ENCODE data around the gene AXIN2.
"Not testable (repeated sequence)": the region's sequence is repeated elsewhere in the genome, so short reads cannot be mapped to it uniquely, and the experiment has no call there.

AXIN2 gene

DNA sequence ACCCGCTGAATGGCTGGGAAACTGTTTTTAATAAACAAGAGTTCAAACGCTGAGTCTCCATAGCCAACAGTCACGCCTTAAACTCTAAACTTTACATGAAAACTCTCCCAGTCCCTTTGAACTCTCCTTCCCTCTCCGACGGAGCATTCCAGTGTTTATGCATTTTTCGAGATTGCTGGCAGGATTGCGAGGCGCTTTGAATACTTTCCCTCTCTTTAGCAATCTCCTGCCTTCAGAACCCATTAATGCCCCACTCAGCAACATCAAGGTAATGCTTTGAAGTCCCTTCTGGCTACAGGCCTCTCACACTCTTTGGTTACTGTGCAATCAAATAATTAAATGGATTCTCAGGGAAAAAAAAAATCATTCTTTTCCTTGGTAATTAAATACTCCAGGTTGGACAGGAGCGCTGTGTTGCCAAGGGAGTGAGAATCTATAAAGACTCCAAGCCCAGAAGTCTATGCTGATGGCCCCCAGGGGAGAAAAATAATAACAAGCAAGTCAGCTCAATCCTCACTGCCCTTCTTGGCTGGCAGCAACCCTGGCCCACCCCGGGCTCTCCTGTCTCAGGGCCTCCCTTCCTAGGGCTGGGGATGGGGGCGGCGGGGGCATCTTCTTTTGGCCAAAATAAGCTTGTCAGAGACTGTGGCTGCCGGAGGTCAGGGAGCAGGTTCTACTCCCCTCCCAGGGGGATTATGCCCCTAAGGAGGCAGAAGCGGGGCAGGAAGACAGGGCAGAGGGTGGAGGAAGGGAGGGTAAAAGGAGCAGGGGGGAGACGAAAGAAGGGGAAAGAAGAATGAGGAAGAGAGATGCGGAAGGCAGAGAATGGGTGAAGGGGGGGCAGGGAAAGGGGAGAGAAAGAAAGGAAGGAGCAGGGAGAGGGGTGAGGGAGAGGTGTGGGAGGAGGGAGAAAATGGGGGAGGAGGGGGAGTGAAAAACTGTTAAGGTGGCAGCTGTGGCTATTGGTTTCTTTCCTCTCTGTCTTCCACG, 45.2 kb downstream of the AXIN2 start:
- no peak for DNase-seq

GRCh38 chr17:65515512-65515911, 45.9 kb downstream of the AXIN2 start:
- DNase-seq = no peak

DNA sequence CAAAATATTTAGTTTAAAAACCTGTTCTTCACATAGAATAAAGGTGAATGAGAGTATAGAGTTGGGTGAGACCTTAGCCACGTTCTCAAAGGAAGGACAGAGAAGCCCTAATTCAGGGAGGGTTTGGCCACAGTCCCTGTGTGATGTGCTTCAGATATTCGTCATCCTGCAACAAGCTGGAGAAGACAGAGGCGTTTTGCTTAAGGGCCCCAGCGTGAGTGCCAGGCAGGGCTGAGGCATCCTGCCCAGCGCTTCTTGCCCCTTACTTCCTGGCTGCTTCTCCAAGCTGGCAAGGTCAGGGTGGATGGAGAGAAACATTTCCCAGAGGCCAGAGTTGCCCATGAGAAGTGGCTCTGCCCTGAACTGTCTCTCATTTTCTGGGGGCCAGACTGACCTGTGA, 46.9 kb downstream of the AXIN2 start:
- DNase-seq = no peak

GRCh38 chr17:65514082-65514481, 47.4 kb downstream of the AXIN2 start:
- no peak for DNase-seq

DNA sequence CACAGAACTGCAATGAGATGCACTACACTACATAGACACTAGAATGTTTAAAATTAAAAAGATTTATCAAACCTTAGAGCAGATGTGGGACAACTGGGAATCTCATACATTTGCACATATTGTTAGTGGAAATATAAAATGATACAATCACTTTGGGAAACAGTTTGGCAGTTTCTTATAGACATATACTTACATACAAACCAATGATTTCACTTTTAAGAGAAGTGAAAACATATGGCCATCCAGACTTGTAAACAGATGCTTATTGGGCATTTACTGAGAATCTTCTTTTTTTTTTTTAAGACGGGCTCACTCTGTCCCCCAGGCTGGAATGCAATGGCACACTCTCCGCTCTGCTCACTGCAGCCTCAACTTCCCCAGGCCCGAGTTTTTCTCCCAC, 50.1 kb downstream of the AXIN2 start:
- no peak for DNase-seq

- no peak for DNase-seq
These were observed 52.4 kb downstream of the AXIN2 start for GRCh38 chr17:65509032-65509431.

- DNase-seq = not testable (repeated sequence)
These were observed 56.8 kb downstream of the AXIN2 start for GRCh38 chr17:65504673-65505072.

DNA sequence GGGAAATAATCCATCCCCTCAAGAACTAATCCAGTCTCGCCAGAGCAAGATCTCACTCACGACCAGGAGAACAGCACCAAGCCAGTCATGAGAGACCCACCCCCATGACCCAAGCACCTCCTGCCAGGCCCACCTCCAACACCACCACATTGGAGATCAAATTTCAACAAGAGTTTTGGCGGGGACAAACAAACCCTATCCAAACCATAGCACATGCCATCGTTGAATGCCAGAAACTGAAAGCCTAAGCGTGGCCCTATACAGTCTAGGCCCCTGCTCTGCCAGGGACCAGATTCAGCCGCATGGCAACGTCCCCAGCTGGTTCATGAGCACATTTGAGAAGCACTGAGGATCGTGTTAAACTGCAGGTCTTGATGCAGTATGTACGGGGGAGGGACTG, 57.3 kb downstream of the AXIN2 start:
- no peak for DNase-seq

GRCh38 chr17:65503557-65503956, 57.9 kb downstream of the AXIN2 start:
- DNase-seq = no peak

GRCh38 chr17:65498816-65499215, 62.6 kb downstream of the AXIN2 start:
- DNase-seq = no peak

- DNase-seq = no peak
These were observed 64.6 kb downstream of the AXIN2 start for GRCh38 chr17:65496801-65497200.

GRCh38 chr17:65495122-65496055, 66.1 kb downstream of the AXIN2 start:
- peak; percentile 37 for DNase-seq

- no peak for DNase-seq
These were observed 71.9 kb downstream of the AXIN2 start for GRCh38 chr17:65489413-65490155.

DNA sequence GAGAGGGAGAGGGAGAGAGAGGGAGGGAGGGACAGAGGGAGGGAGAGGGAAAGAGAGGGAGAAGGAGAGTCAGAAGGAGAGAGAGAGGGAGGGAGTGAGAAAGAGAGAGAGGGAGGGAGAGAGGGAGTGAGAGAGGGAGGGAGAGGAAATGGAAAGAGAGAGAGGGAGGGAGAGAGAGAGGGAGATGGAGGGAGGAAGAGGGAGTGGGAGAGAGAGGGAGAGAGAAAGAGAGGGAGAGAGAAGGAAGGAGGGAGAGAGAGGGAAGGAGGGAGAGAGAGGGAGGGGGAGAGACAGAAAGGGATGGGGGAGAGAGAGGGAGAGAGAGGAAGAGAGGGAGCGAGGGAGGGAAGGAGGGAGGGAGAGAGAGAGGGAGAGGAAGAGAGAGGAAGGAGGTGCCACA, 72.8 kb downstream of the AXIN2 start:
- DNase-seq = no peak

DNA sequence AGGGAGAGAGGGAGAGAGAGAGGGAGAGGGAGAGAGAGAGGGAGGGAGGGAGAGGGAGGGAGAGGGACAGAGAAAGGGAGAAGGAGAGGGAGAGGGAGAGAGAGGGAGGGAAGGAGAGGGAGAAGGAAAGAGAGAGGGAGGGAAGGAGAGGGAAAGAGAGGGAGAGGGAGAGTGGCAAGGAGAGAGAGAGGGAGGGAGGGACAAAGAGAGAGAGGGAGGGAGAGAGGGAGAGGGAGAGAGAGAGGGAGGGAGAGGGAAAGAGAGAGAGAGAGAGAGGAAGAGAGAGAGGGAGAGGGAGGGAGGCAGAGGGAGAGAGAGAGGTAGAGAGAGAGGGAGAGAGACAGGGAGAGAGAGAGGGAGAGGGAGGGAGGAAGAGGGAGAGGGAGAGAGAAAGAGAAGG, 73.5 kb downstream of the AXIN2 start:
- DNase-seq = no peak

DNA sequence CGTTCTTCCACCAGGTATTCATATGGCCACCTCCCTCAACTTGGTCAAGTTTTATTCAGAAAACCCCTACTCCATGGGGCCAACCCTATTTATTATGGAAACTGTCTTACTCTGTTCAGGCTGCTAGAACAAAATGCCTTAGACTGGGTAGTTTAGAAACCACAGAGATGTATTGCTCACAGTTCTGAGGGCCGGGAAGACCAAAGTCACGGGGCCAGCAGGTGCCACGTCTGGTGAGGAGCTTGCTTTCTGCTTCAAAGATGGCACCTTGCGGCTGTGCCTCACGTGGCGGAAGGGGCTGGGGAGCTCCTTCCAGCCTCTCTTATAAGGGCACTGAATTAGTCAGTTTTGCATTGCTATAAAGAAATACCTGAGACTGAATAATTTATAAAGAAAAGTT, 74.3 kb downstream of the AXIN2 start:
- no peak for DNase-seq

DNA sequence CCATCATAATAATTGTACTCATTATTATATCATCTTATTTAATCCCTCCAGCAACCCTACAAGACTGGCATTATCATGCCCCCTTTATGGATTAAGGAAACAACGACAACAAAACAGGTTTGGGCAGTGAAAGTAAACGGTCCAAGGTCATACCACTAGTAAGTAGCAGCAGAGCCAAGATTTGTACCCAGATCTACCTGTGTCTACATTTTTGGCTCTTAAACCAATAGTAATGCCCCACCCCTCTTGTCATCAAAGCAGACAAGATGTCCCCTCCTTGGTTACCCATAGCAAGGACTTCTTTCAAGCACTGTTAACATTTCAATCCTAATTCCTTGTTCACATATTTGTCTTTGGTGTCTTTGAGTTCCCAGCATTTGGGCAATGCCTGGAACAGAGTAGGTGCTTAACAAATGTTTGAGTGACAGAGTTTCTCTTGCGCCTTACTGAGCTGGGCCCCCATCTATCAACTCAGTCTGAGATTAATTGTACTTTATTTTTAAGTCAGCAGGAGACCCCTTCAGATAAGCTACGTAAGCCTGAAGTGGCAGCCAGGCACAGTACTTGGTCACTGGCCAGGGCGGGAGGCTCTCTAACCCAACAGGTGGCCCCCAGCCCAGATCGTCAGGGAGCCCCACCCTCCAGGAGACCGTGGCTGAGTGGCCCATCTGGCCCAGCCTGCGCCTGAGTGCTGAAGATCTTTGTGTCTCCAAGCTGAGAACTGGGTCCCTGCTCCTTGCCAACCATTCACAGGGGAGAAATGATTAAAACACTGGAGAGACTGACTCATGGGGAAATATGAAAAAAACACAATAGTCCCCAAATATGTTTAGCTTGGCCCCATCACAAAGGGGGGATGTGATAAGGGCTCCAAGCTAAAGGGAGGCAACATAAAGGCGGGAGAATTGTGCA, 75.8 kb downstream of the AXIN2 start:
- DNase-seq = no peak

DNA sequence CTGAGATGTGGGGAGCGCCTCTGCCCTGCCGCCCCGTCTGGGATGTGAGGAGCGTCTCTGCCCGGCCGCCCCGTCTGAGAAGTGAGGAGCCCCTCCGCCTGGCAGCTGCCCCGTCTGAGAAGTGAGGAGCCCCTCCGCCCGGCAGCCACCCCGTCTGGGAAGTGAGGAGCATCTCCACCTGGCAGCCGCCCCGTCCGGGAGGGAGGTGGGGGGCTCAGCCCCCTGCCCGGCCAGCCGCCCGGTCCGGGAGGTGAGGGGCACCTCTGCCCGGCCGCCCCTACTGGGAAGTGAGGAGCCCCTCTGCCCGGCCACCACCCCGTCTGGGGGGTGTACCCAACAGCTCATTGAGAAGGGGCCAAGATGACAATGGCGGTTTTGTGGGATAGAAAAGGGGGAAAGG, 77.0 kb downstream of the AXIN2 start:
- not testable (repeated sequence) for DNase-seq

- DNase-seq = no peak
These were observed 78.0 kb downstream of the AXIN2 start for GRCh38 chr17:65483438-65483837.

DNA sequence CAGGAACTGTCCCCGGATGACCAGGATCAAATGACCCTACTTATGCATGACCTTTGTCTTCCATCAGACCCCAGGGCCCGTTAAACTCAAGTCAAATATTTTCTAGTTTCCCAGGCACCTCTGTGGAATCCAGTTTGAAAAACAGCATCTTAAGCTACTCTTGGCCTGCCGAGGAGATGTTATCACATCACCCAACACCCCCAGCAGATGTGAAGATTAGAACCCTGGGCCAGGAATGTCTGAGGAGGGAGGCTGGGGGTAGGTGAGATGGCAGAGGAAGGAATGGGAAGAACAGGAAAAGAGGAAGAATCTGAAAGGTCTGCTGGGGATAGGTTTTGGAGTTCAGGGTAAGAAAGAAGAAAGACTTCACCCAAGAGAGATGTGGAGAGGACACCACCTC, 79.2 kb downstream of the AXIN2 start:
- DNase-seq = no peak

GRCh38 chr17:65479282-65479681, 82.2 kb downstream of the AXIN2 start:
- no peak for DNase-seq

Measured in CD4-positive, alpha-beta T cell treated with Interleukin-17A for 4 hours (primary cell).